Islet precursor cell (in vitro differentiated cells): ENCODE data around the gene STYXL2.

Experiments used
- DNase-seq: peaks from one replicate; pipeline ENCODE4 v3.0.0-alpha.2; 2018

The STYXL2 gene

DNA sequence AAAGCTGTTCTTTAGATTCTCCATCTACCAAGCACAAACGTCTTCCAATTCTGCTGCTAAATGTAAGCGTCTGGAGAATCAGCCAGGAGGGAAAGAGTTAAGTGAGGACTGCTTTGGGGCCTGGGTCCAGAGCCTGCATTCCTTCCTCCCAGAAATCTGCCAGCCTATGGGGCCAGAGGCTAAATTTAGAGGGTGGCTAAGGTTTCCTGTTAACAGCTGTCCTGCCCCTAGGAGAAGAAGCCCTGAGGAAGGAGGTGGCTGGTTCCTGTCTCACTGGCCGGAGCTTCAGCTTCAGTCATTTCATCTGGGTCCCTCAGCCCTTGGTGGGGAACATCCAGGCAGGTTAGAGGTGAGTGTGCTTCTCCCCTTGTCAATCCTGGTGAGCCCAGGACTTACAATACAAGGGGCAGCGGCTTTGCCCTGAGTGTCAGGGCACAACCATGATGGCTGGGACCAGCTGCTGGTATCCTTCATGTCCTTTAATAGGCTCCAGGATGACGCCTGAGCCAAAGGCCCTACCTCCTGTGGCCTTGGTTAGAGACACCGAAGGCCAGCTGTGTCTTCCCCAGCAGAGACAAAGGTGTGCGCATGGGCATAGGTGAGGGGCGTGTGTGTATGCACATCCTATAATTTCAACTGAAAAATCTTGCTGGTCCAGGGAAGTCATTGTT, at the start of gene STYXL2:
Gene STYXL2 (plus strand): TSS at position 230 of the 671 bp plus-strand sequence. CDS start 775 bp downstream, outside the sequence.
- peak; percentile 89 for DNase-seq

DNA sequence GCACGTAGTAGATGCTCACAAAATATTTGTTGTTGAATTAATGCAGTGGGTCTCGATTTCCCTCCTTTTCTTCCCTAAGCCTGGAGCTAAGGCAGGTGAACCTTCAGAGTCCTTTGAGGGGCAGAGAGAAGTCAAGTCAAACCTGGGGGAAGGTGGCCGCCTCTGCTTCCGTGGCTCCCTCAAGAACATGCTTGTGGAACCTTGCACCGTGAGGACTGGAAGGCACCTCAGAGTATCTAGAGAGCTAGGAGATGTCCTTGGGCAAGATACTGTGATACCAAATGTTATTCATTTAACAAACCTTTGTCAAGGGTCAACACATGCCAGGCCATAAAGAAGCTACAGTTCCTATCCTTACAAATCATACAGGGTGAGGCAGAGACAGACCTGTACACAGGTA, 42.0 kb upstream of the STYXL2 start:
- no peak for DNase-seq

DNA sequence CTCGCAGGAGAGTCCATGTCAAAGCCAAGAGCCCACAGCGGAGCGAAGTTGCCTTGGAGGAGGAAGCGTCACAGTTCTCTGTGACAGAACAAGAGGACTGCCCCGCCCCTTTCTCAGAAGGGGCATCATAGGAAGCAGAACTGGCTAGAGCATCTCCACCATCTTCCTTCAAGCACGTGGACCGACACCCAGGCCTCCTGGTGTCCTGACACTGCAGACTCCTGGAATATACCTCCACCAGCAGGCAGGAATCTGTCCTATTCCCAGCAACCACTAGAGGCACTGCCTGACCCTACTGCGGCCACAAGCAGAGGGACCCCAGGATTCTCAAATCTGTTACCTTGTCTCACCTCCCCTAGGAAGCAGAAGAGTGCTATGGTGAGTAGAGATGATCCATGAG, 41.5 kb upstream of the STYXL2 start:
- DNase-seq = peak; percentile 78

DNA sequence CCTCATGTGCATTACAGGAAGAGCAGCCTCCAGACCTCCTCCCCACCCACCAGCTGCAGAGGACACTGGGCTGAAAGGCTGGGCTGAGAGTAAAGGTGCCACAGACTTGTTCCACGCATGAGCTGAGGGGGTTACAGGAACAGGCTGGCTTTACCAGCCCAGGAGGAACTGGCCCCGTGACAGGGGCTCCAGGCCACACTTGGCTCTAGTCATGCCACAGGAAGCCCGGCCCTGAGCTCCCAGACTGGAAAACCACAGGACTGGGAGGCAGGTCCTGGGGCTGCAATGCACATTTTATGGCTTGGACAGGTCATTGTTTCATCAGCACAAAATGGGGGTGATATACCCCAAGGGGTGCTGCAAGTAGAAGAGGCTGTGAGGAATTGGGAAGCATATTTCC, 39.3 kb upstream of the STYXL2 start:
- no peak for DNase-seq

DNA sequence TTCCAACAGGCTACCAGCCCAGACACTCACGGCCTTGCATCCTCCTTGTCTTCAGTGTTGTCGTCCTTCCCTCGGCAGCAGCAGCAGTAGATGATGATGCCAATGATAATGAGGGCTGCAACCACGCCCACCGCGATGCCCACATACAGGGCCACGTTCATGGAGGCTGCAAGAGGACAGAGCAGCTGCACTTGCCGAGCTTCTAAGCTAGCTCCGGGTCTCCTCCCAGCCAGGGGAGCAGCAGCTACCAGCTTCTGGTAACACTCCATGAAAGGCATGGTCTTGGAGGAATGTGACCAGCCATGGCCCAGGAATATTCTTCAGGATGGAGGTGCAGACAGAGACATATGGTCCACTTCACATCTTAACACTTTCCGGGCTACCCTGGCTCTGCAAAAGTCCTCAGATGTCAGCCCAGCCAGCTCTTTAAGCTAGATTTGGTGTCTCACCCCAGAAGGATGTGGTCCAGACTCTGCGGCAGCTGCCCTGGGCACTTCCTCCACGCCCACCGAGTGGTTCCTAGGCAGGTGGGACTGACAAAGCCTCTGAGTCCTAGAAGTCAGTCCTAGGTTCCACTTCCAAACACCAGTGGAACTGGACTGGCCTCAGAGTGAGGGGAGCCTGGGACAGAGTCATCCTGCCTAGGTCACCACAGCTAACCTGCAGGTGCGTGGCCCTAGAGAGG, 38.8 kb upstream of the STYXL2 start:
- peak; percentile 47 for DNase-seq

DNA sequence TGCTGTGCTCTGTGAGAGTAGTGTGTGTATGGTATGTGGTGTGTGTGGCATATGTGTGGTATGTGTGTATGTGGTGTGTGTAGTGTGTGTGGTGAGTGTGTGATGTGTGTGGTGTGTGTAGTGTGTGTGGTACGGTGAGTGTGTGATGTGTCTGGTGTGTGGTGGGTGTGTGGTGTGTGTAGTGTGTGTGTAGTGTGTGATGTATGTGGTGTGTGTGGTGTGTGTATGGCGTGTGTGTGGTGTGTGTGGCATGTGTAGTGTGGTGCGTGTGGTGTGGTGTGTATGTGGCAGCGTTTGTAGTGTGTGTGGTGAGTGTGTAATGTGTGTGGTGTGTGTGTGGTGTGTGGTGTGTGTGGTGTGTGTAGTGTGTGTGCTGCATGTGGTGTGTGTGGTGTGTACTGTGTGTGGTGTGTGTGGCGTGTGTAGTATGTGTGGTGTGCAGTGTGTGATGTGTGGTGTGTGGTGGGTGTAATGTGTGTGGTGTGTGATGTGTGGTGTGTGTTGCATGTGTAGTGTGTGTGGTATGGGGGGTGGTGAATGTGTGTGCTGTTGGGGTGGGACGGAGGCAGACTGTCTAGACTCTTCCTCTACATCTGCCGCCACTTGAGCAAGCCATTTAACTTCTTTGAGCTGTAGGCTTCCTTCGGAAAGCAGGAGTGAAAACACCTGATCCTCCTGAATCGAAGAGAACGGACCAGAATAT, 37.2 kb upstream of the STYXL2 start:
- peak; percentile 42 for DNase-seq

DNA sequence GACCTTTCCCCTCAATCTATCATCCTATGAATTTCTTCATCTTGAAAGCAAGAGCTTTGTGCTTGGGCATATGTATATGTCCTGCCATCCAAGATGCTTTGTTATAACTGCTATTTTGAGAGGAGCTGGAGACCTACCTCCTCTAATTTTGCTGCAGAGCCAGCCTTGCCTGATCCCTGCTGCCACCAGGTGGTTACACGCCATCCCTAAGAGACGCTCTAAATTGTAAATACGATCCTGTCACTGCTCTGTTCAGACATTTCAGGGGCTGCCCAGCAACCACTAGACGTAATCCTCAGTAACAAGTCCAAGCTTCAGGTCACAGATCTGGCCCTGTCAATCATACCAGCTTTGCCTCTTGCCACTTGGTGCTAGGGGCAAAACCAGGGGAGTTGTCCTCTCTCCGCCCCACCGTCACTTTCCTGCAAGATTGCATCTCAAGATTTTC, 36.6 kb upstream of the STYXL2 start:
- DNase-seq = peak; percentile 79

DNA sequence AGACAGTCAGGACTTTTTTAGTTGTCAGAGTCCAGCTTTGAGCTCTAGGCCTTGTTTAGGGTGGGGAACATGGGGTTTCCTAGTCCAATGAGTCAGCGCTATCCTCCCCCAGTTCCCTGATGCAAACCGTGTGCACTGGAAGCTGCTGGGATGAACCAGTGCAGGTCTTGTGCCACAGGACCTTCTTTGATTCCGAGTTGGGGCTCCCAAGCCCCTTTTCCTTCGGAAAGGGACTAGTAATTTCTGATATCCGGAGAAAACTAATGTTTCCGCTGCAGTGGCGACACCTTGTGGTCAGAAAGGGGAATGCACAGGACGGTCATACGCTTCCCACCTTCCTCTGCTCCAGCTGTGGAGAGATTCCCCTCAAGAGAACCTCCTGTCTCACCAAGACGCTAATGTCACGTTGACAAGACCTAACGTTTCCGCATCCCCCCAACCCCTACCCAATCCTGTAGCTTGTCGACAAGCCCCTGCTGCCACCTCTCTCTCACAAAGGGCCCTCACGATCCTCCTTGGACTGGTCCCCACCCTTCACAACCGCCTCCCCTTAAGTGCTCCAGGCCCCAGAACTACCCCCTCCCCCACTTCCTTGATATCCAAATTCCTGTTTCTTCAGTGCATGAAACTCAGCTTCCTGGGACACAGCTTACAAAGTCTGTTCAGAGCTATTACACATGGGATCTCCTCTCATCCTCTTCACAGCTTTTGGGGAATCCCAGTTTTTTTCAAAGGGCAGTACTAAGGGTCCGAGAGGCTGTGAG, 34.6 kb upstream of the STYXL2 start:
- DNase-seq = peak; percentile 80

DNA sequence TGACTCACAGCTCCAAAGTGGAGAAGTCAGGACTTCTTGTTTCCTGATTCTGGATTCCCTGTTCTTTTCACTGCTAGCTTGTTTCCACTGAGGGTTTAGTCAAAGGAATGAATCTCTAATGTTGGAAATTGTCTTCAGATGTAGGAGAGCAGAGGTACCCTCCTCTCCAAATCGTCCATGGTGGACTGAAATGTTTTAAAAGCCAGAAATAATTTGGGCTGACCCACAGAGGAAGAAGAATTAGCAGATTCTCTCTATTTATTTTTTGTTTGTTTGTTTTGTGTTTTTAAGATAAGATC, 34.1 kb upstream of the STYXL2 start:
- no peak for DNase-seq

DNA sequence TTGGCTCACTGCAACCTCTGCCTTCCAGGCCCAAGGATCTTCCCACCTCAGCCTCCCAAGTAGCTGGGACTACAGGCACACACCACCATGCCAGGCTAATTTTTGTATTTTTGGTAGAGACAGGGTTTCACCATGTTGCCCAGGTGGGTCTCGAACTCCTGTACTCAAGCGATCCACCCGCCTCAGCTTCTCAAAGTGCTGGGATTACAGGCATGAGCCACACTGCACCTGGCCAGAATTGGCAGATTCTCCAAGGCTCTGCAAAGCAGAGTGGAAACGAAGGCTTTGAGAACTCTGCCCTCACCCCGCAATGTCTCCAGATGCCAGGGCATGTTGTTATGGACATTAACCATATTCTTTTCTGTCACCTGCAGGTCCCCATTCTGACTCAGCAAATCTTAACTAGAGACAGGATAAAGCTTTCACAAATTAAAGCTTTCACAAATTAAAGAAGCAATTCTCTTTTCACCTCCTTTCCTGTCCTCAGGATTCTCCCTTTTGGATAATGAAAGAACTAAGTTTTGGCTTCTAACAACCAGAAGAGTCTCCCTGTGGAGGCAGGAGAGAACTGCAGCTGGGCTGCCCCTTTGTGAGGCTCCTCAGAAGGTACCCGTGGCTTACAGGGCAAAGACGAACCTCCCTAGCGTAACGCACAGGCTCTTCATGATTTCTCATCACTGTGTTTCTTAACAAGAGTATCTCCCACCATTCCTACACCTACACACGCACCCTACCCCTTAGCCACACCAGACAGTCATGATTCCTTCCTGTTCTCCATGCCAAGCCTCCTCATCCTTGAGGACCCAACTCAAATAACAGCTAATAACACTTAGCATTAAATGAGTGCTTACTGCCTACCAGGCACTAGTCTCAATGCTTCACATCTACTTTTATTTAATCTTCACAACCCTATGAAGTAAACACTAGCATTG, 33.5 kb upstream of the STYXL2 start:
- peak; percentile 35 for DNase-seq

DNA sequence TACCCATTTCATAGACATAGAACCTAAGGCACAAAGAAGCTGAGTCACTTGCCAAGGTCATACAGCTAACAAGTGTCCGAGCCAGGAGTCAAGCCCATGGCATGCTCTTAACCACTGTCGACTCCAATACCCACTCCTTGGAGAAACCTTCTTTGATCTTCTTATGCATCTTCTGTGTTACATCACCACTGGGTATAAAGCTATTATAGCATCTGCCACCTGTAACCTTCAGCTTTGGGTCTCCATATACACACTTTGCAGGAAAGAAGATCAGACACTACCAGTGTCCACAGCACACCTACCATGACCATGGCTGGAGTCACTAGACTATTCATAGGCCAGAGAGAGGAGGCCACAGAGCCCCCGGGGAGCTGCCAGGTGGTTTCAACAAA, 32.8 kb upstream of the STYXL2 start:
- DNase-seq = peak; percentile 20

DNA sequence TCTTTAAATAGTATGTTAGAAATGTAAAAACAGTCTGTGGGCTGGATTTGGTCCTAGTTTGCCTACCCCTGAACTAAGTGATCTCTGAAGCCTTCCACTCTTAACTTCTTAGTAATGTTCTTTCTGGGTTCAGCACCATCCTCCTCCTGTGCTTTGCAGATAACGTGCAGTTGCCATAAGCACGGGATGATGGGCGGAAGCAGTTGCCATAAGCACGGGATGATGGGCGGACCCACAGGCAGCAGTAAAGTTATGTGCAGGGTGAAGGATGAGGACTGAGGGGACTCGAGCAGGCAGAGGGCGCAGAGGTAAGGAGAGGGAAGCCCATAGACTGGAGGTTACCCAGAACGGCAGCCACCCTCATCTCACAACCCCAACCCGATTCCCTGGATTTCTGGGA, 29.3 kb upstream of the STYXL2 start:
- DNase-seq = peak; percentile 37

DNA sequence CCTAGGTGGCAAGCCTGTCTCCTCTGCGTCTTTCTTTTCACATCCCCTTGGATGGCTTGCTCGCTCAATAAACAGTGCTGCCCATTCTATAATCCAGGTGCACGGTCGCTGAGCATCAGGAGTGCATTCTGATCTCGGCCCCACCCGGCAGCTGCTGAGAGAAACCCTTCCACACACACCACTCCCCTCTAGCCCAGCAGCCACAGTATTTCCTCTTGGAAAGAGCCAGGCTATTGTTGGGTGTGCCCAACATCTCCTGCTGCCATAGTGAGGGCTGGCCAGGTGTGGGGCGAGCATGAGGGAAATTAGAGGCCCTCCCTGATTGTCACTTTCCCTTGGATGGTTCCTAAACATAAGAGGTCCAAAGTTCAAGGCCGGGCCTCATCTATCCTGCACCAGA, 28.4 kb upstream of the STYXL2 start:
- DNase-seq = peak; percentile 50

DNA sequence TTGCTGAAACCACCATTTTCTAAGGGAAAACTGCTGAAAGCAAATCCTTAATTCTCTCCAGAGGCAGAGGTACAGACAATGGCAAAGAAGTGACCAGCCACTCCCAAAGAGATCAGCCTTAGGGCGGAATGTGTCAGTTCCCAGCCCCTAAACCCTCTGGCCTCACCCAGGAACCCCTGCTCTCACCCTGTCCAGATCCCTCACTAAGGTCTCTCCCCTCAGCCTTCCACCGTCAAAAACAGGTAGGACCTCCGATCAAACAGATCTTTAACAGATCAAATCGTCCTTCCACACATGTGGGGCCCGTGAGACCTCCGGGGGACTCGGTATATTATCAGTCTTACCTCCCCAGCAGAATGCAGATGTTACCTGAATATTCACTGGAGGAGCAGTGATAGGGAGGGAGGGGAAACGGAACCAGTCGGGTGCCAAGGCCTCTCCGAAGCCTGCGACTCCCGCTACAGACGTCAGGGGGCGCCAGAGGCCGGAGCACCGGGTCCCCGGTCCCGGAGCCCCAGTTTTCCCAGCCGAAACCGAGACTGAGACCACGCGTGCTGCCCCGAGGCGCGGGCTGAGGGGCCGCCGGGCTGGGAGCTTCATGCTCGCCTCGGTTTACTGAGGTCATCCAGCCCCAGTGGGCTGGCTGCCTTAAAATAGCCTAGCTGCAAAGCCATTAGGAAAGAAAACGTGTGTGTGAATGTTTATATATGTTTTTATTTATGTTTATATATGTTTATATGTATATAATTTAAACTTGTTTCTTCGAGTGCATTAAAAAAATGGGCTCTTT, 27.3 kb upstream of the STYXL2 start:
- peak; percentile 90 for DNase-seq

DNA sequence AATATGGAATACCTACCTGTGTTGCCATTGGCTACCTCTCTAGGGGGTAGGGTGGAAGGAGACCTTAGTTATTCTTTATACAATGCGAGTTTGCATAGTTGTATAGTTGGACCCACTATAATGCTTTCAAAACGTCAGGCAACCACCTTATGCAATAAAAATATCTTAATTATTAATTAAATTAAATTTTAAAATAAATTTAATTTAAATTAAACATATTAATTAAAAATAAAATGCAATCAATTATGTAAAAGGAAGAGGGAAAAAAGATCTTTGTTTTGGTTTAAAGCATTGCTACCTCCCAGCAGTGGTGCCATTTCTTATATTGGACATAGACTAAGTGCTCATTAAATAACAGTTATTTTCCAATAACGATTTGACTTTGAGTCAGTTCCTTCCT, 26.0 kb upstream of the STYXL2 start:
- DNase-seq = no peak

DNA sequence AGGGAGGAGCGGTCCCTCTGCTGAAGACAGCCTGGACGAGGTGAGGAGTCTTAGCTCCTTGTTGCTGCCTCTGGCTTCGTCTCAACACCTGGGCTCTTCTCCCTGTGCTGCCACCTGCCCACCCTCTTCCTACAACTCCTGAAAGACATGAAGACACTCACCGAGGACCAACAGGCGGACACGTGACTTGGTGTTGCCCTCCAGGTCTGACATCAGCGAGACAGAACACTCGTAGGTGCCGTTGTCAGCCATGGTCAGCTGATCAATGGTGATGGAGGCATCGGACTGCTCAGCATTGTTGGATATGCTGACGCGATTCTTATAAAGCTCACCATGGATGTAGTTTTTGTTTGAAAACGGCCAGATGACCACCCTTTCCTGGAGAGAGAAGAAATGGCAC, 25.1 kb upstream of the STYXL2 start:
- DNase-seq = no peak

DNA sequence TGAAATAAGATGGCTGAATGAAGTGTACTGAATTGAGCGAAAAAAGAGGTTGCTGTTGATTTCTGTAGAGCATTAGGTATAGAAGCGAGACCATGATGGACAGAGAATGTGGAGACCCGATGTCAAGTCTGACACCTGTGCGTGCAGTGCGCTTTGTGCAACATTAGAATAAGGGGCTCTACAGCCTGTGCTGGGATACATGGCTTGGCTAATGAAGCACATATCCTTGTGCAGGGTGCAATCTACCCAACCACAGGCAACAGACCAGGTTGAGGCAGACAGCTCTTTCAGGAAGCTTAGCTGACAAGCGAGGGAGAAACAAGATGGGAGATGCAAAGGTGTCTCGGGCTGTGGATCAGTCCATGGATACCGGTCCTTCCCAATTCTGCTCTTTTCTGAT, 22.6 kb upstream of the STYXL2 start:
- no peak for DNase-seq

DNA sequence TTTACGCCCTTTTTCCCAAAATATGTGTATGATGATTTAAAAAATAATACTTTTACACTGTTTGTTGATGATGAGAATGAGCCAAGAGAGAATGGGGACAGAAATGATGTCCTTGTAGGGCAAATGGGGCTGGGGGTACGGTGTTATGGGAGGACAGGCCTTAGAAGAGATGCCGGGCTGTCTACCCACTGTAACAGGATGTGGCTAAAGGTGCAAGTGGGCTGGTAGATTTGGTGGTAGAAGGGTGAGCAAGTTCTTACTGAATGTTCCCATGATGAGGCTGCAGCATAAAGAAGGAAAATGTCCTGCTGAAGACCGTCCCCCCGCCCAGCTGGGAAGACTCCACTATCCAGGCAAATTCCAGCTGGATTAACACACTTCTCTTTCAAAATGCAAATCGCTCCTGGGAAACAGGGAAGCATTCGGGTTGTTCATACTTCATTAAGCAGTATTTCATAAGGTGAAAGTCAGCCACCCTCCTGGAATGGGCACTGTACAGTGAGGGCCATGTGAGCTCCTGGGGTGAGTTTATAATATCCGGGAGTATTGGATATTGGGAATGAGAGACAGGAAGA, 17.7 kb upstream of the STYXL2 start:
- no peak for DNase-seq

DNA sequence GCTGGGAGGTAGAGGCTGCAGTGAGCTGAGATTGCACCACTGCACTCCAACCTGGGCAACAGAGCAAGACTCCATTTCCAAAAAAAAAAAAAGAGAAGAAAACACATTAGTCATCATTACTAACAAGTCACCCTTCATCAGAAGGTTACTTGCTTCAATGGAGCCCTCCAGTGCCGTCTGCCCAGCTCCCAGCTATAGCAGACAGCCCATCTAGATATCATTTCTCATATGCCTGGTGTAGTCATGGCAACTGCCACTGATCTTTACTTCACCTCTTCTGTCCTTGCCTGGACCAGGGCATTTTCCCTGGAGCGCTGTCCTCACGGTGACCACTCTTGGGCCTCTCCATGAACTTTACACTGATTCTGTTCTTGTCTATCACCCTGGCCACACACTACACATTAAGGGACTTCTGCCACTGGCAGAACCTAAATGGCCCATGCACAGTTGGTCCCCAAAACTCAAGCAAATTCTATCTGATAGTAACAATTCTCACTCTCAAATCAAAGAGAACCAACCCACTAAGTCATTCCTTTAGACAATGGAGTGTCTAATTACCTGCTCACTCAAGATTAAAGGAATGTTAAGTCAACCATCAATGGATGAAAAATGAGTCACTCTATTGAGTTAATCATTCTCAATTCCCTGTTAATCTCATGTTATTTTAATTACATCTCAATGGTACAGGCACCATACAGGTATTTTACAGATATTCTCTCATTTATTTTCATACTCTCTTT, 16.6 kb upstream of the STYXL2 start:
- no peak for DNase-seq

DNA sequence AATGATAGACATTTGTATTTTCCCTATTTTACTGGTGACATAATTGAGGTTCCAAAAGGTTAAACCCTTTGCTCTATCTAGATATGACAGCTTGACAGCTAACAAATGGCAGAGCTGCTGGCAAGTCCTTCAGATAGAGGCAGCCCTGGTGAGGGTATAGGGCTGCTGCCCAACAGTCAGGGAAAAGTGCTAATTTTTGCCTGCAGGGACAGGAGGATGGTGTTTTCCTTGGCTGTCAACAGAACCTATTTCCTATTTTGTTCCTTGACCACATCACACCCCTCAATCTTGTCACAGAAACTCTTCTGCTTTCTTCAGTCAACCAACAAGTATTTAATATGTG, 16.0 kb upstream of the STYXL2 start:
- DNase-seq = no peak
